Endothelial cell of umbilical vein (primary cell): ENCODE results near the gene CLSTN2. TPM values are rescaled to one million over a fixed set of nuclear protein-coding genes. Genes with fewer than 3 reads are reported as not detected.

Experiments used
- BruUV-seq: library from RNA; stranded (reverse); fragments of 400-500 nt; replicated peaks from 2 replicates; lab custom pipeline; 2021; lab: Mats Ljungman, UMichigan
- CTCF ChIA-PET: fragments of 300-600, 350-600 bp; sonication (Branson Sonifier 250); formaldehyde crosslinking; loops from one replicate; lab custom pipeline; 2021; ENCODE audit warnings: antibody characterized with exemption, inconsistent platforms; lab: Charles Lee
- POLR2A ChIA-PET: fragments of 300-600, 350-600 bp; sonication (Branson Sonifier 250); formaldehyde crosslinking; loops from one replicate; lab custom pipeline; 2021; ENCODE audit warnings: antibody characterized with exemption, inconsistent platforms; lab: Charles Lee
- DNase-seq: peaks from one replicate; pipeline ENCODE4 v3.0.0-alpha.2; 2011; ENCODE audit warnings: low read depth, low spot score
- FAIRE-seq: peaks from 2 replicates; lab custom pipeline; 2011; peaks lifted over from hg19 to GRCh38; lab: Jason Lieb, UNC
- H2AFZ ChIP-seq: 2 replicates; pipeline ENCODE4 v1.6.0; 2012; ENCODE audit warnings: low read depth, low read length, control low read depth, inconsistent platforms
- H3K27ac ChIP-seq: 2 replicates; pipeline ENCODE4 v1.5.1; 2011; ENCODE audit warnings: low read depth, mild to moderate bottlenecking, control low read depth, low read length, moderate library complexity; ENCODE audit not compliant: insufficient read depth
- H3K27me3 ChIP-seq, 2 experiments: 2 replicates each; pipeline versions ENCODE4 v1.6.0 to v1.6.1; 2011; ENCODE audit warnings: low read length in 2 of 2, mixed read lengths in 1 of 2; ENCODE audit not compliant: control insufficient read depth in 2 of 2, insufficient read depth in 2 of 2
- H3K36me3 ChIP-seq, 2 experiments: 2 replicates in 1 of 2; 3 replicates in 1 of 2; pipeline ENCODE4 v1.5.1; 2011; ENCODE audit warnings: low read length in 2 of 2, mild to moderate bottlenecking in 1 of 2, moderate library complexity in 1 of 2; ENCODE audit not compliant: control insufficient read depth in 2 of 2, insufficient read depth in 2 of 2; ENCODE audit errors: extremely low read depth in 1 of 2
- H3K4me1 ChIP-seq: 3 replicates; pipeline ENCODE4 v1.5.1; 2011; ENCODE audit warnings: mild to moderate bottlenecking, low read length; ENCODE audit not compliant: control insufficient read depth, insufficient read depth; ENCODE audit errors: extremely low read depth
- H3K4me2 ChIP-seq: 2 replicates; pipeline ENCODE4 v1.6.1; 2011; ENCODE audit warnings: low read length, control low read depth, mixed read lengths; ENCODE audit not compliant: insufficient read depth
- H3K4me3 ChIP-seq, 3 experiments: fragments of 200-600 bp in 1 of 3; sonication (generic), shearing (Covaris generic) in 1 of 3; replicated peaks in 1 of 3; 2 replicates each; pipeline ENCODE4 v1.5.1; 2011 to 2016; ENCODE audit warnings: control low read depth in 3 of 3, low read length in 3 of 3, mild to moderate bottlenecking in 2 of 3, inconsistent platforms in 1 of 3, low read depth in 1 of 3, moderate library complexity in 1 of 3; ENCODE audit not compliant: insufficient read depth in 1 of 3
- H3K79me2 ChIP-seq: 2 replicates; pipeline ENCODE4 v1.6.0; 2012; ENCODE audit warnings: low read length, inconsistent platforms; ENCODE audit not compliant: control insufficient read depth, insufficient read depth
- H3K9ac ChIP-seq: replicated peaks from 2 replicates; pipeline ENCODE3; 2011; ENCODE audit warnings: low read length, control low read depth; ENCODE audit not compliant: insufficient read depth; ENCODE audit errors: extremely low read depth
- H3K9me1 ChIP-seq: replicated peaks from 3 replicates; pipeline ENCODE4 v1.6.0; 2011; ENCODE audit warnings: mild to moderate bottlenecking, low read length; ENCODE audit not compliant: control insufficient read depth, insufficient read depth; ENCODE audit errors: extremely low read depth
- H3K9me3 ChIP-seq: replicated peaks from 2 replicates; pipeline ENCODE4 v1.5.1; 2012; ENCODE audit warnings: low read length, inconsistent platforms; ENCODE audit not compliant: control insufficient read depth, insufficient read depth
- H4K20me1 ChIP-seq: replicated peaks from 2 replicates; pipeline ENCODE3; 2011; ENCODE audit warnings: mild to moderate bottlenecking, low read length; ENCODE audit not compliant: control insufficient read depth, insufficient read depth; ENCODE audit errors: extremely low read depth
- EZH2 ChIP-seq: IDR thresholded peaks from 2 replicates; pipeline ENCODE4 v1.6.1; 2012; ENCODE audit warnings: borderline replicate concordance, low read depth, mild to moderate bottlenecking, moderate library complexity, low read length, inconsistent platforms; ENCODE audit not compliant: severe bottlenecking
- FOS ChIP-seq: IDR thresholded peaks from 2 replicates; pipeline ENCODE4 v1.6.1; 2011; ENCODE audit warnings: mild to moderate bottlenecking, low read length, moderate library complexity, borderline replicate concordance; ENCODE audit not compliant: insufficient read depth
- GATA2 ChIP-seq: IDR thresholded peaks from 2 replicates; pipeline ENCODE4 v1.7.0; 2011; ENCODE audit warnings: low read depth, mild to moderate bottlenecking, moderate library complexity, mixed read lengths, low read length; ENCODE audit not compliant: insufficient read length, insufficient read depth
- JUN ChIP-seq: IDR thresholded peaks from 2 replicates; pipeline ENCODE4 v1.6.1; 2011; ENCODE audit warnings: borderline replicate concordance, low read depth; ENCODE audit not compliant: insufficient read length, insufficient read depth
- MYC ChIP-seq: IDR thresholded peaks from one replicate; pipeline ENCODE4 v1.6.1; 2011; ENCODE audit warnings: mild to moderate bottlenecking, low read depth, low read length
- POLR2A ChIP-seq: IDR thresholded peaks from 2 replicates; pipeline ENCODE4 v1.6.1; 2012; ENCODE audit warnings: low read depth, mild to moderate bottlenecking, control low read depth, low read length
- POLR2AphosphoS5 ChIP-seq: IDR thresholded peaks from 2 replicates; pipeline ENCODE4 v1.6.1; 2012; ENCODE audit warnings: low read depth, mild to moderate bottlenecking, control low read depth, low read length, moderate library complexity; ENCODE audit not compliant: insufficient read depth
- dilution Hi-C: fragments of 300-500 bp; cut with MboI; formaldehyde crosslinking; loops from one replicate; pipeline ENCODE4 v1.15.0; 2019; ENCODE audit warnings: low sequenced_read_pairs; ENCODE audit not compliant: extremely low pct_ligation_motif_present
- intact Hi-C: fragments of 100-400 bp; cut with micrococcal nuclease; formaldehyde crosslinking; loops from one replicate; pipeline ENCODE4 v1.10.0; 2022
- polyA plus RNA-seq, 4 experiments: library from polyadenylated mRNA; depleted of rRNA in 3 of 4; stranded (reverse) in 3 of 4; unstranded in 1 of 4; fragments of >200 nt; gene quantifications; 2 replicates each; pipeline versions ENCODE4 v1.2.1 to v1.2.3, GENCODE V29; 2011 to 2012; ENCODE audit warnings: missing spikeins in 1 of 4
- total RNA-seq: library from RNA; stranded (reverse); gene quantifications from 2 replicates; pipeline ENCODE4 v1.2.3, GENCODE V29; 2021
- TF ChIP-seq, protein P1 (sequence below), 2 donors: IDR thresholded peaks; 1 replicate in 1 of 2; 2 replicates in 1 of 2; pipeline ENCODE4 v1.5.1; 2011; ENCODE audit warnings: low read length in 2 of 2, mild to moderate bottlenecking in 2 of 2, moderate library complexity in 2 of 2, control low read depth in 1 of 2, inconsistent platforms in 1 of 2, low read depth in 1 of 2; ENCODE audit not compliant: insufficient read depth in 1 of 2; ENCODE audit errors: extremely low read depth in 1 of 2
- TF ChIP-seq, protein P2 (sequence below): IDR thresholded peaks from 2 replicates; pipeline ENCODE4 v1.6.1; 2011; ENCODE audit not compliant: insufficient read depth, insufficient read length

CLSTN2 gene
- total and polyA plus RNA-seq, 2 donors (not counting 3 experiments of a cell fraction or from before 2014, with no cell fraction given): 0.26 to 0.38 TPM

DNA sequence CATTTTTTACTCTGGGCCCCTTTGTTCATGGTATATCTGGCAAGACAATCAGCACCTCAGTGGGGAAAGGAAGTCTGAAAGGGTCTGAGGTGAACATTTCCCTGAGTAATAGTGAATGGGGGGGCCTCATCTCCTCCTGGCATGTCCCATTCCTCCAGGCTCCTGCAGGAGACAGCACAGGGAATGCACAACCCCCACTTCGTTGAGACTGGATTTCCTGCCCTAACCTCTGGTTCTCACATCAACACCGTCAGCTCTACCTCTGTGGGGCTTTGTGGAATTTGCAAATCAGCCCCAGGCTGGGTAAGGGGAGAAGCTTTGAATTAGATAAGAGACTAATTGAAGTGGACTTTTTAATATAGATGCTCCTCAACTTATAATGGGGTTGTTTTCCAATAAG lies 574.5 kb downstream of the CLSTN2 start:
- no peak for DNase-seq
- no peaks in the 10 kb centered on the region for H3K27me3 ChIP-seq
- ChIA-PET CTCF (no interaction called here), POLR2A (no interaction called here)
- H2AFZ ChIP-seq: no peak overlapping the region
- H3K79me2 ChIP-seq: no peaks in the 10 kb centered on the region
- dilution Hi-C loops (no loop called here), intact Hi-C loops (no loop called here)
- BruUV-seq: no TSS peak
- no peaks in the 10 kb centered on the region for H3K4me1 ChIP-seq
- H3K9me1 ChIP-seq: no peaks in the 10 kb centered on the region
- H4K20me1 ChIP-seq: no peaks in the 10 kb centered on the region
- no peak for FAIRE-seq
- no peaks in the 10 kb centered on the region for H3K36me3 ChIP-seq
- no peak overlapping the region for H3K4me2 ChIP-seq
- no peak overlapping the region for H3K4me3 ChIP-seq
- H3K9me3 ChIP-seq: no peaks in the 10 kb centered on the region
- no peak overlapping the region for H3K9ac ChIP-seq
- TF ChIP-seq, protein P1, sequence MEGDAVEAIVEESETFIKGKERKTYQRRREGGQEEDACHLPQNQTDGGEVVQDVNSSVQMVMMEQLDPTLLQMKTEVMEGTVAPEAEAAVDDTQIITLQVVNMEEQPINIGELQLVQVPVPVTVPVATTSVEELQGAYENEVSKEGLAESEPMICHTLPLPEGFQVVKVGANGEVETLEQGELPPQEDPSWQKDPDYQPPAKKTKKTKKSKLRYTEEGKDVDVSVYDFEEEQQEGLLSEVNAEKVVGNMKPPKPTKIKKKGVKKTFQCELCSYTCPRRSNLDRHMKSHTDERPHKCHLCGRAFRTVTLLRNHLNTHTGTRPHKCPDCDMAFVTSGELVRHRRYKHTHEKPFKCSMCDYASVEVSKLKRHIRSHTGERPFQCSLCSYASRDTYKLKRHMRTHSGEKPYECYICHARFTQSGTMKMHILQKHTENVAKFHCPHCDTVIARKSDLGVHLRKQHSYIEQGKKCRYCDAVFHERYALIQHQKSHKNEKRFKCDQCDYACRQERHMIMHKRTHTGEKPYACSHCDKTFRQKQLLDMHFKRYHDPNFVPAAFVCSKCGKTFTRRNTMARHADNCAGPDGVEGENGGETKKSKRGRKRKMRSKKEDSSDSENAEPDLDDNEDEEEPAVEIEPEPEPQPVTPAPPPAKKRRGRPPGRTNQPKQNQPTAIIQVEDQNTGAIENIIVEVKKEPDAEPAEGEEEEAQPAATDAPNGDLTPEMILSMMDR (IDR thresholded peaks at IDR 0.05; ENCODE audit: extremely low read depth in 1 of 2, insufficient read depth in 1 of 2, low read depth in 1 of 2, low read length in 2 of 2): no peak
- H3K27ac ChIP-seq: no peak overlapping the region

GRCh38 chr3:140510303-140510861 lies 575.4 kb downstream of the CLSTN2 start:
- no peaks in the 10 kb centered on the region for H3K9me1 ChIP-seq
- H3K4me2 ChIP-seq: no peak overlapping the region
- no peaks in the 10 kb centered on the region for H4K20me1 ChIP-seq
- H3K79me2 ChIP-seq: no peaks in the 10 kb centered on the region
- intact Hi-C loops (no loop called here), dilution Hi-C loops (no loop called here)
- CTCF ChIA-PET: no interaction called here
- H3K9ac ChIP-seq: no peak overlapping the region
- DNase-seq: no peak
- TF ChIP-seq FOS: no peak
- TF ChIP-seq MYC: no peak
- no peak for TF ChIP-seq GATA2
- TF ChIP-seq, protein P2, sequence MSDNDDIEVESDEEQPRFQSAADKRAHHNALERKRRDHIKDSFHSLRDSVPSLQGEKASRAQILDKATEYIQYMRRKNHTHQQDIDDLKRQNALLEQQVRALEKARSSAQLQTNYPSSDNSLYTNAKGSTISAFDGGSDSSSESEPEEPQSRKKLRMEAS: no peak
- no peak for TF ChIP-seq POLR2A
- TF ChIP-seq POLR2AphosphoS5: no peak
- no peak for TF ChIP-seq JUN
- TF ChIP-seq, protein P1 (IDR thresholded peaks at IDR 0.05; ENCODE audit: extremely low read depth in 1 of 2, insufficient read depth in 1 of 2, low read depth in 1 of 2, low read length in 2 of 2): no peak
- no peak for TF ChIP-seq EZH2
- H2AFZ ChIP-seq: no peak overlapping the region
- no peaks in the 10 kb centered on the region for H3K9me3 ChIP-seq
- H3K4me3 ChIP-seq: no peak overlapping the region
- no TSS peak for BruUV-seq
- FAIRE-seq: no peak
- no peaks in the 10 kb centered on the region for H3K27me3 ChIP-seq
- no peaks in the 10 kb centered on the region for H3K36me3 ChIP-seq
- H3K4me1 ChIP-seq: no peaks in the 10 kb centered on the region
- H3K27ac ChIP-seq: no peak overlapping the region
- POLR2A ChIA-PET: no interaction called here
